Endothelial cell of umbilical vein (primary cell): ENCODE data around the gene L3MBTL4. TPM values are rescaled to one million over a fixed set of nuclear protein-coding genes. Genes with fewer than 3 reads are reported as not detected.

ENCODE experiments used
- BruUV-seq: library from RNA; stranded (reverse); fragments of 400-500 nt; replicated peaks from 2 replicates; lab custom pipeline; 2021; lab: Mats Ljungman, UMichigan
- CTCF ChIA-PET: fragments of 300-600, 350-600 bp; sonication (Branson Sonifier 250); formaldehyde crosslinking; loops from one replicate; lab custom pipeline; 2021; ENCODE audit warnings: antibody characterized with exemption, inconsistent platforms; lab: Charles Lee
- POLR2A ChIA-PET: fragments of 300-600, 350-600 bp; sonication (Branson Sonifier 250); formaldehyde crosslinking; loops from one replicate; lab custom pipeline; 2021; ENCODE audit warnings: antibody characterized with exemption, inconsistent platforms; lab: Charles Lee
- DNase-seq: peaks from one replicate; pipeline ENCODE4 v3.0.0-alpha.2; 2011; ENCODE audit warnings: low read depth, low spot score
- FAIRE-seq: peaks from 2 replicates; lab custom pipeline; 2011; peaks lifted over from hg19 to GRCh38; lab: Jason Lieb, UNC
- H2AFZ ChIP-seq: 2 replicates; pipeline ENCODE4 v1.6.0; 2012; ENCODE audit warnings: low read depth, low read length, control low read depth, inconsistent platforms
- H3K27ac ChIP-seq: 2 replicates; pipeline ENCODE4 v1.5.1; 2011; ENCODE audit warnings: low read depth, mild to moderate bottlenecking, control low read depth, low read length, moderate library complexity; ENCODE audit not compliant: insufficient read depth
- H3K27me3 ChIP-seq, 2 experiments: 2 replicates each; pipeline versions ENCODE4 v1.6.0 to v1.6.1; 2011; ENCODE audit warnings: low read length in 2 of 2, mixed read lengths in 1 of 2; ENCODE audit not compliant: control insufficient read depth in 2 of 2, insufficient read depth in 2 of 2
- H3K36me3 ChIP-seq, 2 experiments: 2 replicates in 1 of 2; 3 replicates in 1 of 2; pipeline ENCODE4 v1.5.1; 2011; ENCODE audit warnings: low read length in 2 of 2, mild to moderate bottlenecking in 1 of 2, moderate library complexity in 1 of 2; ENCODE audit not compliant: control insufficient read depth in 2 of 2, insufficient read depth in 2 of 2; ENCODE audit errors: extremely low read depth in 1 of 2
- H3K4me1 ChIP-seq: 3 replicates; pipeline ENCODE4 v1.5.1; 2011; ENCODE audit warnings: mild to moderate bottlenecking, low read length; ENCODE audit not compliant: control insufficient read depth, insufficient read depth; ENCODE audit errors: extremely low read depth
- H3K4me2 ChIP-seq: 2 replicates; pipeline ENCODE4 v1.6.1; 2011; ENCODE audit warnings: low read length, control low read depth, mixed read lengths; ENCODE audit not compliant: insufficient read depth
- H3K4me3 ChIP-seq, 3 experiments: fragments of 200-600 bp in 1 of 3; sonication (generic), shearing (Covaris generic) in 1 of 3; replicated peaks in 1 of 3; 2 replicates each; pipeline ENCODE4 v1.5.1; 2011 to 2016; ENCODE audit warnings: control low read depth in 3 of 3, low read length in 3 of 3, mild to moderate bottlenecking in 2 of 3, inconsistent platforms in 1 of 3, low read depth in 1 of 3, moderate library complexity in 1 of 3; ENCODE audit not compliant: insufficient read depth in 1 of 3
- H3K79me2 ChIP-seq: 2 replicates; pipeline ENCODE4 v1.6.0; 2012; ENCODE audit warnings: low read length, inconsistent platforms; ENCODE audit not compliant: control insufficient read depth, insufficient read depth
- H3K9ac ChIP-seq: replicated peaks from 2 replicates; pipeline ENCODE3; 2011; ENCODE audit warnings: low read length, control low read depth; ENCODE audit not compliant: insufficient read depth; ENCODE audit errors: extremely low read depth
- H3K9me1 ChIP-seq: replicated peaks from 3 replicates; pipeline ENCODE4 v1.6.0; 2011; ENCODE audit warnings: mild to moderate bottlenecking, low read length; ENCODE audit not compliant: control insufficient read depth, insufficient read depth; ENCODE audit errors: extremely low read depth
- H3K9me3 ChIP-seq: replicated peaks from 2 replicates; pipeline ENCODE4 v1.5.1; 2012; ENCODE audit warnings: low read length, inconsistent platforms; ENCODE audit not compliant: control insufficient read depth, insufficient read depth
- H4K20me1 ChIP-seq: replicated peaks from 2 replicates; pipeline ENCODE3; 2011; ENCODE audit warnings: mild to moderate bottlenecking, low read length; ENCODE audit not compliant: control insufficient read depth, insufficient read depth; ENCODE audit errors: extremely low read depth
- CTCF ChIP-seq, 2 donors: IDR thresholded peaks; 1 replicate in 1 of 2; 2 replicates in 1 of 2; pipeline ENCODE4 v1.5.1; 2011; ENCODE audit warnings: low read length in 2 of 2, mild to moderate bottlenecking in 2 of 2, moderate library complexity in 2 of 2, control low read depth in 1 of 2, inconsistent platforms in 1 of 2, low read depth in 1 of 2; ENCODE audit not compliant: insufficient read depth in 1 of 2; ENCODE audit errors: extremely low read depth in 1 of 2
- EZH2 ChIP-seq: IDR thresholded peaks from 2 replicates; pipeline ENCODE4 v1.6.1; 2012; ENCODE audit warnings: borderline replicate concordance, low read depth, mild to moderate bottlenecking, moderate library complexity, low read length, inconsistent platforms; ENCODE audit not compliant: severe bottlenecking
- FOS ChIP-seq: IDR thresholded peaks from 2 replicates; pipeline ENCODE4 v1.6.1; 2011; ENCODE audit warnings: mild to moderate bottlenecking, low read length, moderate library complexity, borderline replicate concordance; ENCODE audit not compliant: insufficient read depth
- GATA2 ChIP-seq: IDR thresholded peaks from 2 replicates; pipeline ENCODE4 v1.7.0; 2011; ENCODE audit warnings: low read depth, mild to moderate bottlenecking, moderate library complexity, mixed read lengths, low read length; ENCODE audit not compliant: insufficient read length, insufficient read depth
- JUN ChIP-seq: IDR thresholded peaks from 2 replicates; pipeline ENCODE4 v1.6.1; 2011; ENCODE audit warnings: borderline replicate concordance, low read depth; ENCODE audit not compliant: insufficient read length, insufficient read depth
- MAX ChIP-seq: IDR thresholded peaks from 2 replicates; pipeline ENCODE4 v1.6.1; 2011; ENCODE audit not compliant: insufficient read depth, insufficient read length
- MYC ChIP-seq: IDR thresholded peaks from one replicate; pipeline ENCODE4 v1.6.1; 2011; ENCODE audit warnings: mild to moderate bottlenecking, low read depth, low read length
- POLR2AphosphoS5 ChIP-seq: IDR thresholded peaks from 2 replicates; pipeline ENCODE4 v1.6.1; 2012; ENCODE audit warnings: low read depth, mild to moderate bottlenecking, control low read depth, low read length, moderate library complexity; ENCODE audit not compliant: insufficient read depth
- dilution Hi-C: fragments of 300-500 bp; cut with MboI; formaldehyde crosslinking; loops from one replicate; pipeline ENCODE4 v1.15.0; 2019; ENCODE audit warnings: low sequenced_read_pairs; ENCODE audit not compliant: extremely low pct_ligation_motif_present
- intact Hi-C: fragments of 100-400 bp; cut with micrococcal nuclease; formaldehyde crosslinking; loops from one replicate; pipeline ENCODE4 v1.10.0; 2022
- polyA plus RNA-seq, 4 experiments: library from polyadenylated mRNA; depleted of rRNA in 3 of 4; stranded (reverse) in 3 of 4; unstranded in 1 of 4; fragments of >200 nt; gene quantifications; 2 replicates each; pipeline versions ENCODE4 v1.2.1 to v1.2.3, GENCODE V29; 2011 to 2012; ENCODE audit warnings: missing spikeins in 1 of 4
- total RNA-seq: library from RNA; stranded (reverse); gene quantifications from 2 replicates; pipeline ENCODE4 v1.2.3, GENCODE V29; 2021

The L3MBTL4 gene
- total and polyA plus RNA-seq, 2 donors (not counting 3 experiments of a cell fraction or from before 2014, with no cell fraction given), result 0.80 TPM; not detected in 1

- intact Hi-C loops, result no loop called here
- ChIA-PET CTCF (no interaction called here), POLR2A (no interaction called here)
- FAIRE-seq, result no peak
- dilution Hi-C loops, result no loop called here
- no TSS peak for BruUV-seq
- Histone ChIP-seq H3K9me1 (no peaks in the 10 kb centered on the region), H3K4me1 (no peaks in the 10 kb centered on the region), H3K79me2 (no peaks in the 10 kb centered on the region), H3K4me3 (no peak overlapping the region), H3K27me3 (no peaks in the 10 kb centered on the region), H3K36me3 (no peaks in the 10 kb centered on the region), H3K9me3 (no peaks in the 10 kb centered on the region), H3K27ac (no peak overlapping the region), H2AFZ (no peak overlapping the region), H3K9ac (no peak overlapping the region), H3K4me2 (no peak overlapping the region), H4K20me1 (no peaks in the 10 kb centered on the region)
- TF ChIP-seq POLR2AphosphoS5 (no peak), GATA2 (no peak)
- no peak for DNase-seq
These were observed 12.6 kb upstream of the L3MBTL4 start for GRCh38 chr18:6427286-6427685.

GRCh38 chr18:6423289-6423688 lies 8.6 kb upstream of the L3MBTL4 start:
- no peak overlapping the region for H2AFZ ChIP-seq
- no peak overlapping the region for H3K4me3 ChIP-seq
- no peak for TF ChIP-seq EZH2
- TF ChIP-seq MAX, result no peak
- no peak for TF ChIP-seq CTCF (IDR thresholded peaks at IDR 0.05; ENCODE audit: extremely low read depth in 1 of 2, insufficient read depth in 1 of 2, low read depth in 1 of 2, low read length in 2 of 2)
- no peak for TF ChIP-seq JUN
- TF ChIP-seq FOS, result no peak
- TF ChIP-seq MYC, result no peak
- no peak for TF ChIP-seq POLR2AphosphoS5
- H3K27me3 ChIP-seq, result no peaks in the 10 kb centered on the region
- no TSS peak for BruUV-seq
- no peaks in the 10 kb centered on the region for H3K36me3 ChIP-seq
- dilution Hi-C loops (no loop called here), intact Hi-C loops (no loop called here)
- no peak overlapping the region for H3K4me2 ChIP-seq
- no peaks in the 10 kb centered on the region for H4K20me1 ChIP-seq
- no peak overlapping the region for H3K9ac ChIP-seq
- H3K9me1 ChIP-seq, result no peaks in the 10 kb centered on the region
- POLR2A ChIA-PET, result no interaction called here
- H3K9me3 ChIP-seq, result no peaks in the 10 kb centered on the region
- CTCF ChIA-PET, result no interaction called here
- FAIRE-seq, result no peak
- no peak for DNase-seq
- no peaks in the 10 kb centered on the region for H3K4me1 ChIP-seq
- H3K27ac ChIP-seq, result no peak overlapping the region
- H3K79me2 ChIP-seq, result no peaks in the 10 kb centered on the region
